Esophagus squamous epithelium (tissue), 4 donors: ENCODE measurements around the gene HVCN1.

ENCODE experiments used
- POLR2A ChIP-seq, 4 donors: fragments of 450-650 bp; IDR thresholded peaks; one replicate each; pipeline ENCODE4 v1.6.1; 2017; ENCODE audit warnings: antibody characterized with exemption in 4 of 4, mild to moderate bottlenecking in 4 of 4, moderate library complexity in 3 of 4
- TF ChIP-seq, protein P1 (sequence below), 6 experiments: fragments of 450-650 bp in 4 of 6; fragments of 200-600 bp in 2 of 6; sonication (generic) in 2 of 6; IDR thresholded peaks; one replicate each; pipeline ENCODE4 v1.5.1; 2016 to 2019; ENCODE audit warnings: antibody characterized with exemption in 6 of 6, mild to moderate bottlenecking in 4 of 6, moderate library complexity in 4 of 6

GRCh38 chr12:110658242-110658641 lies 30.7 kb downstream of the HVCN1 start:
- TF ChIP-seq, protein P1, sequence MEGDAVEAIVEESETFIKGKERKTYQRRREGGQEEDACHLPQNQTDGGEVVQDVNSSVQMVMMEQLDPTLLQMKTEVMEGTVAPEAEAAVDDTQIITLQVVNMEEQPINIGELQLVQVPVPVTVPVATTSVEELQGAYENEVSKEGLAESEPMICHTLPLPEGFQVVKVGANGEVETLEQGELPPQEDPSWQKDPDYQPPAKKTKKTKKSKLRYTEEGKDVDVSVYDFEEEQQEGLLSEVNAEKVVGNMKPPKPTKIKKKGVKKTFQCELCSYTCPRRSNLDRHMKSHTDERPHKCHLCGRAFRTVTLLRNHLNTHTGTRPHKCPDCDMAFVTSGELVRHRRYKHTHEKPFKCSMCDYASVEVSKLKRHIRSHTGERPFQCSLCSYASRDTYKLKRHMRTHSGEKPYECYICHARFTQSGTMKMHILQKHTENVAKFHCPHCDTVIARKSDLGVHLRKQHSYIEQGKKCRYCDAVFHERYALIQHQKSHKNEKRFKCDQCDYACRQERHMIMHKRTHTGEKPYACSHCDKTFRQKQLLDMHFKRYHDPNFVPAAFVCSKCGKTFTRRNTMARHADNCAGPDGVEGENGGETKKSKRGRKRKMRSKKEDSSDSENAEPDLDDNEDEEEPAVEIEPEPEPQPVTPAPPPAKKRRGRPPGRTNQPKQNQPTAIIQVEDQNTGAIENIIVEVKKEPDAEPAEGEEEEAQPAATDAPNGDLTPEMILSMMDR (IDR thresholded peaks at IDR 0.05) = no peak
- no peak for TF ChIP-seq POLR2A (IDR thresholded peaks at IDR 0.05)
